Colonic mucosa (tissue), 4 donors: ENCODE measurements around the gene NUDT16. TPM values are rescaled to one million over a fixed set of nuclear protein-coding genes. Genes with fewer than 3 reads are reported as not detected.

ENCODE experiments used
- DNase-seq: peaks from one replicate; pipeline ENCODE4 v3.0.0-alpha.2; 2020
- H3K27ac ChIP-seq: fragments of 200-600 bp; one replicate; pipeline ENCODE4 v1.8.0; 2021
- H3K27me3 ChIP-seq: fragments of 200-600 bp; one replicate; pipeline ENCODE4 v1.8.0; 2021
- H3K36me3 ChIP-seq: fragments of 200-600 bp; one replicate; pipeline ENCODE4 v1.8.0; 2021
- H3K4me1 ChIP-seq: fragments of 200-600 bp; one replicate; pipeline ENCODE4 v1.8.0; 2021; ENCODE audit warnings: mild to moderate bottlenecking
- H3K4me3 ChIP-seq: fragments of 200-600 bp; one replicate; pipeline ENCODE4 v1.8.0; 2021
- H3K9ac ChIP-seq, 2 donors: one replicate each; pipeline ENCODE4 v1.7.0; 2013; ENCODE audit warnings: control low read depth in 2 of 2, low read depth in 2 of 2, low read length in 2 of 2
- H3K9me3 ChIP-seq: fragments of 200-600 bp; one replicate; pipeline ENCODE4 v1.8.0; 2021
- CTCF ChIP-seq: fragments of 200-600 bp; IDR thresholded peaks from one replicate; pipeline ENCODE4 v1.8.0; 2022; ENCODE audit warnings: antibody characterized with exemption, mild to moderate bottlenecking
- intact Hi-C: fragments of 100-400 bp; cut with DNase I; formaldehyde crosslinking; loops from one replicate; pipeline ENCODE4 v1.14.1; 2022
- total RNA-seq, 2 donors: library from RNA; stranded (reverse); fragmentation: NEBNext Ultra II Directional in 1 of 2; extraction: Animal tissue kit (Norgen Biotek cat#: 25700) in 1 of 2; gene quantifications; one replicate each; pipeline ENCODE4 v1.2.1, GENCODE V29; 2021
- donor health status: healthy.
- donor health status: DM: no; HTN: no; CAD: no.
- donor health status: DM: no; HTN: no; CAD: no.

NUDT16 gene
- total RNA-seq, 2 donors from 2014 or later = 37.7 to 39.4 TPM

- no peaks in the 10 kb centered on the region for H3K27me3 ChIP-seq
- intact Hi-C loops = no loop called here
- no peak for DNase-seq
- no peak overlapping the region for H3K4me3 ChIP-seq
- no peaks in the 10 kb centered on the region for H3K36me3 ChIP-seq
- no peak overlapping the region for H3K27ac ChIP-seq
- H3K9ac ChIP-seq = no peak overlapping the region
- no peaks in the 10 kb centered on the region for H3K9me3 ChIP-seq
- H3K4me1 ChIP-seq = no peaks in the 10 kb centered on the region
- TF ChIP-seq CTCF = no peak
Measured at GRCh38 chr3:131394400-131394799, 12.8 kb downstream of the NUDT16 start.

GRCh38 chr3:131396170-131396569, 14.6 kb downstream of the NUDT16 start:
- no peaks in the 10 kb centered on the region for H3K4me1 ChIP-seq
- DNase-seq = no peak
- intact Hi-C loops = no loop called here
- no peak for TF ChIP-seq CTCF
- no peak overlapping the region for H3K9ac ChIP-seq
- H3K27ac ChIP-seq = no peak overlapping the region
- H3K4me3 ChIP-seq = no peak overlapping the region
- H3K9me3 ChIP-seq = no peaks in the 10 kb centered on the region
- H3K27me3 ChIP-seq = no peaks in the 10 kb centered on the region
- no peaks in the 10 kb centered on the region for H3K36me3 ChIP-seq

DNA sequence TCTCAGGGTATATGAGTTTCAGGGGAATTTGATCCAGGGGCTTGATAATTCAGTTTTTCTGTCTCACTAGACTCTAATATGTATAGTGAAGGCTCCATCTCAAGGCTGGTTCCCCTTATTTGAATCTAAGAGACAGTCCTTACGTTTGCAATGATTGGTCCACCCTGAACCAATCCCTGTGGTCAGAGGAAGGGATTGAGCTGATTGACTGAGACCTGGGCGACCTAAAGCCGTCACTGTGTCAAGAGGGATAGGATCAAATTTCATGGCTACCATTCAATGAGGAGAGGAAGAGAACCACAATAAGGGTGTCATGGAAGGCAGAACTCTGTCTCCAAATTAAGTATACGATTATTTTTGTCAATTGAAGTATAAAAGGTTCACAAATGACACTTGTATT, 16.3 kb downstream of the NUDT16 start:
- Histone ChIP-seq H3K27ac (no peak overlapping the region), H3K4me3 (no peak overlapping the region), H3K9ac (no peak overlapping the region), H3K4me1 (no peaks in the 10 kb centered on the region), H3K9me3 (no peaks in the 10 kb centered on the region), H3K27me3 (no peaks in the 10 kb centered on the region), H3K36me3 (no peaks in the 10 kb centered on the region)
- no peak for DNase-seq
- intact Hi-C loops = no loop called here
- TF ChIP-seq CTCF = no peak

DNA sequence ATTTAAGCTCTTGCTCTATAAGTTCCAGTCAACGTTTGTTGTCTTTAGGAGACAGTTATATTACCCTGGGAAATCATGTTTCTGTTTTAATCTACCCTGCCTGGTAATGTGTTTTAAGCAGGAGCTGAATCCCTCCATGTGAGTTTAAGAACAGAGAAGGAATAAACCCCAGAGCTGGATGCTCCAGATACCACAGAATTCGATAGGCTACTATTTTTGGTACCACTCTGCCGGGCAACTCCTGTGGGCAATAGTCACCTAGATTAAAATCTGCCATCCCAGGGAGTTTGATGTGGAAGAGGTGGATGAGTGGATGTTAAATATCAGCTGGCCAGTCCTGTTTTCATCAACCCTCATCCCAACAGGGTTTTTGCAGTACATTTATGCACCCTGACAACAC, 20.4 kb downstream of the NUDT16 start:
- TF ChIP-seq CTCF = no peak
- Histone ChIP-seq H3K4me1 (no peaks in the 10 kb centered on the region), H3K9me3 (no peaks in the 10 kb centered on the region), H3K36me3 (no peaks in the 10 kb centered on the region), H3K27ac (no peak overlapping the region), H3K27me3 (no peaks in the 10 kb centered on the region), H3K4me3 (no peak overlapping the region), H3K9ac (no peak overlapping the region)
- intact Hi-C loops = no loop called here
- no peak for DNase-seq

- DNase-seq = no peak
- H3K4me1 ChIP-seq = no peaks in the 10 kb centered on the region
- intact Hi-C loops = no loop called here
- H3K27ac ChIP-seq = no peak overlapping the region
- H3K36me3 ChIP-seq = no peaks in the 10 kb centered on the region
- no peak overlapping the region for H3K9ac ChIP-seq
- H3K27me3 ChIP-seq = no peaks in the 10 kb centered on the region
- no peak overlapping the region for H3K4me3 ChIP-seq
- no peaks in the 10 kb centered on the region for H3K9me3 ChIP-seq
- no peak for TF ChIP-seq CTCF
Measured at GRCh38 chr3:131402391-131403039, 20.9 kb downstream of the NUDT16 start.
